ENCODE measurements around the gene TSPAN32.
"Not testable (repeated sequence)": the region's sequence is repeated elsewhere in the genome, so short reads cannot be mapped to it uniquely, and the experiment has no call there.

Gene TSPAN32

GRCh38 chr11:2347308-2347830 lies 45.6 kb downstream of the TSPAN32 start:
- Histone ChIP-seq H3K4me3 (ENCODE audit: extremely low read depth, insufficient read depth, low read length, poor library complexity, severe bottlenecking) (no peak overlapping the region), H3K27ac (ENCODE audit: low read depth, low read length, severe bottlenecking) (no peak overlapping the region), H3K4me1 (ENCODE audit: control insufficient read depth, insufficient read depth, low read length, poor library complexity, severe bottlenecking) (no peaks in the 10 kb centered on the region), H3K9me3 (ENCODE audit: control insufficient read depth, low read length) (peaks cover 6% of the 10 kb centered on the region), H3K36me3 (ENCODE audit: control insufficient read depth, insufficient read depth, low read length) (no peaks in the 10 kb centered on the region)
- WGBS, 2 experiments (ENCODE audit: insufficient coverage in 2 of 2), result 76 to 88% methylated on average over 5 to 6 of the region's 9 CpGs

GRCh38 chr11:2348986-2349385 lies 47.2 kb downstream of the TSPAN32 start:
- Histone ChIP-seq H3K9me3 (ENCODE audit: control insufficient read depth, low read length) (peaks cover 6% of the 10 kb centered on the region), H3K4me3 (ENCODE audit: extremely low read depth, insufficient read depth, low read length, poor library complexity, severe bottlenecking) (no peak overlapping the region), H3K36me3 (ENCODE audit: control insufficient read depth, insufficient read depth, low read length) (no peaks in the 10 kb centered on the region), H3K4me1 (ENCODE audit: control insufficient read depth, insufficient read depth, low read length, poor library complexity, severe bottlenecking) (no peaks in the 10 kb centered on the region), H3K27ac (ENCODE audit: low read depth, low read length, severe bottlenecking) (no peak overlapping the region)
- WGBS, 2 experiments (ENCODE audit: insufficient coverage in 2 of 2), result no CpG with 5 or more reads among the region's 1 CpG

DNA sequence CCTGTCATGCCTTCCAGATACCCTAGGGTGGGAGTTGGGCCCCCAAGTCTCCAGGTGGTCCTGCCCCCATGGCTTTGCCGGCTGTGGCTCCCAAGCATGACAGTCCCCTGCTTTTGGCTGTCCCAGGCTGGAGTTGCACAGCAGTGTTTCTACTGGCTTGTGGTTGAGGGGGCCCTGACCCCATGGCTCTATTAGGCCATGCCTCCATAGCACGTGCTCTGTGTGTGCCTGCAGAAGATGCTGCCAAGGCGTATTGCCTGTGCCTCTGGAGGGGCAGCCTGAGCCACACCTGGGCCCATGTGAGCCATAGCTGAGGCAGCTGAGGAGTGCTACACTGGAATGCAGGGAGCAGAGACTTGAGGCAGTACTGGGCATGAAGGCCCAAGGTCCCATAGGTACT lies 49.9 kb downstream of the TSPAN32 start:
- H3K4me1 ChIP-seq (ENCODE audit: control insufficient read depth, insufficient read depth, low read length, poor library complexity, severe bottlenecking), result no peaks in the 10 kb centered on the region
- no peak overlapping the region for H3K4me3 ChIP-seq (ENCODE audit: extremely low read depth, insufficient read depth, low read length, poor library complexity, severe bottlenecking)
- H3K36me3 ChIP-seq (ENCODE audit: control insufficient read depth, insufficient read depth, low read length), result no peaks in the 10 kb centered on the region
- no peaks in the 10 kb centered on the region for H3K9me3 ChIP-seq (ENCODE audit: control insufficient read depth, low read length)
- H3K27ac ChIP-seq (ENCODE audit: low read depth, low read length, severe bottlenecking), result no peak overlapping the region
- WGBS, 2 experiments (ENCODE audit: insufficient coverage in 2 of 2), result 66 to 78% methylated on average over 3 of the region's 3 CpGs

- WGBS, 2 experiments (ENCODE audit: insufficient coverage in 2 of 2), result 84% methylated on average over 4 of the region's 4 CpGs
These were observed 50.6 kb downstream of the TSPAN32 start for GRCh38 chr11:2352420-2352819.

DNA sequence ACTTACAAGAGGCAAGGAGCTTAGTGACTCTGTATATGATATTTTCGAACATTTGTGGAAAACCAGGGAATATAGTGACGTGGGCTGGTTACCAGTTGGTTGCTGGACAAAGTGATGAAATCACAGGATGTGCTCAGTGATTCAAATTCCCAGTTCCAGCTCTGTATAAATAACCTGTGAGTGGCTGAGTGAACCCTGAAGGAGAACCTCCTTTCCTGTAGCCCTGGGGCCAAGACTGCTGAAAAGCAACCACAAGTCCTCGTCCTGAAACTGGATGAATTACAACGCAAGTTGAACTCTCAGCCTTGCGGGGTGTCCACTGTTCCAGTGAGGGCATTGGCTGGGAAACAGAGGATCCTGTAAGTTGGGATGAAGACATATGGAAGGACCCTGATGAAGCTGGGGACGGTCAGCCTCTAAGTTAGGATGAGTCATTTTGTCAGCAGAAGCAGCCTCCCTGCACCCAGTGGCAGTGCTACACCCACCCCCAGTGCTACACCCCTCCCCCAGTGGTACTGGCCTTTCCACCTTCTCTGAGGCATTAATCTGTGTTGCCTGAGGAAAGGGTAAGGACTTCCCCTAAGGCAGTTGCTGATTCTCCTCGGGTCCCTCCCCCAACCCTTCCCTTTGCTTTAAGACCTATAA lies 53.3 kb downstream of the TSPAN32 start:
- H3K4me3 ChIP-seq (ENCODE audit: extremely low read depth, insufficient read depth, low read length, poor library complexity, severe bottlenecking), result no peak overlapping the region
- H3K9me3 ChIP-seq (ENCODE audit: control insufficient read depth, low read length), result no peaks in the 10 kb centered on the region
- WGBS, 2 experiments (ENCODE audit: insufficient coverage in 2 of 2), result 73 to 74% methylated on average over 5 to 6 of the region's 7 CpGs
- no peaks in the 10 kb centered on the region for H3K36me3 ChIP-seq (ENCODE audit: control insufficient read depth, insufficient read depth, low read length)
- no peak overlapping the region for H3K27ac ChIP-seq (ENCODE audit: low read depth, low read length, severe bottlenecking)
- no peaks in the 10 kb centered on the region for H3K4me1 ChIP-seq (ENCODE audit: control insufficient read depth, insufficient read depth, low read length, poor library complexity, severe bottlenecking)

More at GRCh38 chr11:2352420-2352819, 50.6 kb downstream of the TSPAN32 start:
- Histone ChIP-seq H3K4me3 (ENCODE audit: extremely low read depth, insufficient read depth, low read length, poor library complexity, severe bottlenecking) (no peak overlapping the region), H3K27ac (ENCODE audit: low read depth, low read length, severe bottlenecking) (no peak overlapping the region), H3K4me1 (ENCODE audit: control insufficient read depth, insufficient read depth, low read length, poor library complexity, severe bottlenecking) (no peaks in the 10 kb centered on the region), H3K36me3 (ENCODE audit: control insufficient read depth, insufficient read depth, low read length) (no peaks in the 10 kb centered on the region), H3K9me3 (ENCODE audit: control insufficient read depth, low read length) (no peaks in the 10 kb centered on the region)

- 73 to 87% methylated on average over 4 to 7 of the region's 8 CpGs for WGBS, 2 experiments (ENCODE audit: insufficient coverage in 2 of 2)
- Histone ChIP-seq H3K4me3 (ENCODE audit: extremely low read depth, insufficient read depth, low read length, poor library complexity, severe bottlenecking) (no peak overlapping the region), H3K36me3 (ENCODE audit: control insufficient read depth, insufficient read depth, low read length) (no peaks in the 10 kb centered on the region), H3K27ac (ENCODE audit: low read depth, low read length, severe bottlenecking) (no peak overlapping the region), H3K9me3 (ENCODE audit: control insufficient read depth, low read length) (no peaks in the 10 kb centered on the region), H3K4me1 (ENCODE audit: control insufficient read depth, insufficient read depth, low read length, poor library complexity, severe bottlenecking) (no peaks in the 10 kb centered on the region)
These were observed 55.4 kb downstream of the TSPAN32 start for GRCh38 chr11:2357246-2357645.

DNA sequence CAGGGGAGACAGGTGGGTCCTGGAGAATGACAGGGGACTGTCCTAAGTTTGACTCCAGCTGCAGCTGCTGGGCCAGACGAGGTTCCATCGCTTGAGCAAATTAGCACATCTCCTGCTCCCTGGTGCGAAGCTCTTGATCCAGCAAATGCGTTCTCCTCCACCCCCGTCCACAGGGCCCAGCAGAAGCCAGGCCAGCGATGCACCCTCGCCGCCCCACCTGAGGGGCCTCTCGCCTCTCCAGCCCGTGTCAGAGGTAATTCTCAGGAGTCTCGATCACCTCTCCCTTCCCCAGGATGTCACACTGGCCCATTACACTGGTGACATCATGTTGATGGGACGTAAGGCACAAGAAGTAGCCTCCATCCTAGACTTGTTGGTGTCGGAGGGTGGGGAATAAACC lies 55.8 kb downstream of the TSPAN32 start:
- H3K36me3 ChIP-seq (ENCODE audit: control insufficient read depth, insufficient read depth, low read length); H3K27ac ChIP-seq (ENCODE audit: low read depth, low read length, severe bottlenecking); H3K4me3 ChIP-seq (ENCODE audit: extremely low read depth, insufficient read depth, low read length, poor library complexity, severe bottlenecking); H3K4me1 ChIP-seq (ENCODE audit: control insufficient read depth, insufficient read depth, low read length, poor library complexity, severe bottlenecking); H3K9me3 ChIP-seq (ENCODE audit: control insufficient read depth, low read length): not testable (repeated sequence)
- WGBS, 2 experiments (ENCODE audit: insufficient coverage in 2 of 2), result 87 to 88% methylated on average over 7 to 9 of the region's 13 CpGs

- Histone ChIP-seq H3K27ac (ENCODE audit: low read depth, low read length, severe bottlenecking) (no peak overlapping the region), H3K4me1 (ENCODE audit: control insufficient read depth, insufficient read depth, low read length, poor library complexity, severe bottlenecking) (no peaks in the 10 kb centered on the region), H3K4me3 (ENCODE audit: extremely low read depth, insufficient read depth, low read length, poor library complexity, severe bottlenecking) (no peak overlapping the region), H3K9me3 (ENCODE audit: control insufficient read depth, low read length) (no peaks in the 10 kb centered on the region), H3K36me3 (ENCODE audit: control insufficient read depth, insufficient read depth, low read length) (no peaks in the 10 kb centered on the region)
- WGBS, 2 experiments (ENCODE audit: insufficient coverage in 2 of 2), result 90 to 93% methylated on average over 10 to 11 of the region's 11 CpGs
These were observed 57.1 kb downstream of the TSPAN32 start for GRCh38 chr11:2358754-2359442.

GRCh38 chr11:2359557-2359956 lies 57.7 kb downstream of the TSPAN32 start:
- Histone ChIP-seq H3K4me3 (ENCODE audit: extremely low read depth, insufficient read depth, low read length, poor library complexity, severe bottlenecking) (no peak overlapping the region), H3K9me3 (ENCODE audit: control insufficient read depth, low read length) (no peaks in the 10 kb centered on the region), H3K27ac (ENCODE audit: low read depth, low read length, severe bottlenecking) (no peak overlapping the region), H3K4me1 (ENCODE audit: control insufficient read depth, insufficient read depth, low read length, poor library complexity, severe bottlenecking) (no peaks in the 10 kb centered on the region), H3K36me3 (ENCODE audit: control insufficient read depth, insufficient read depth, low read length) (no peaks in the 10 kb centered on the region)
- WGBS, 2 experiments (ENCODE audit: insufficient coverage in 2 of 2), result 94 to 95% methylated on average over 7 to 9 of the region's 9 CpGs

DNA sequence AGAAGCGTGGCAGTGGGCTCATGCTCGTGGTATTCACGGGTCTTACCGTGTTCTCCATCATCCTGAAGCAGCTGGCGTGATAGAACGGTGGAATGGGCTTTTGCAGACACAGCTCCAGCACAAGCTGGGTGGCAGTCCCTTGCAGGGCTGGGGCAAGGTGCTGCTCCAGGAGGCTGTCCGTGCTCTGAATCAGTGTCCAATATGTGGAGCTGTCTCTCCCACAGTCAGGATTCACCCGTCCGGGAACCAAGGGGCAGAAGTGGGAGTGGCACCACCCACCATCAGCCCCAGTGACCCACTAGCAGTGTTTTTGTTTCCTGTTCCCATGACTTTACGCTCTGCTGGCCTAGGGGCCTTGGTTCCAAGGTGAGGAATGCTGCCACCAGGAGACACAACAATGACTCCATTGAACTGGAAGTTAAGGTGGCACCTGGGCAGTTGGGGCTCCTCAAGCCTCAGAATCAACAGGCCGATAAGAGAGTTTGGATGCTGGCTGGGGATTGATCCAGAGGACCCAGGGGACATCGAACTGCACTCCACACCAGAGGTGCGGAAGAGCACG lies 58.3 kb downstream of the TSPAN32 start:
- WGBS, 2 experiments (ENCODE audit: insufficient coverage in 2 of 2), result 91 to 96% methylated on average over 13 to 14 of the region's 14 CpGs
- Histone ChIP-seq H3K9me3 (ENCODE audit: control insufficient read depth, low read length) (no peaks in the 10 kb centered on the region), H3K27ac (ENCODE audit: low read depth, low read length, severe bottlenecking) (no peak overlapping the region), H3K4me1 (ENCODE audit: control insufficient read depth, insufficient read depth, low read length, poor library complexity, severe bottlenecking) (no peaks in the 10 kb centered on the region), H3K36me3 (ENCODE audit: control insufficient read depth, insufficient read depth, low read length) (no peaks in the 10 kb centered on the region), H3K4me3 (ENCODE audit: extremely low read depth, insufficient read depth, low read length, poor library complexity, severe bottlenecking) (no peak overlapping the region)

DNA sequence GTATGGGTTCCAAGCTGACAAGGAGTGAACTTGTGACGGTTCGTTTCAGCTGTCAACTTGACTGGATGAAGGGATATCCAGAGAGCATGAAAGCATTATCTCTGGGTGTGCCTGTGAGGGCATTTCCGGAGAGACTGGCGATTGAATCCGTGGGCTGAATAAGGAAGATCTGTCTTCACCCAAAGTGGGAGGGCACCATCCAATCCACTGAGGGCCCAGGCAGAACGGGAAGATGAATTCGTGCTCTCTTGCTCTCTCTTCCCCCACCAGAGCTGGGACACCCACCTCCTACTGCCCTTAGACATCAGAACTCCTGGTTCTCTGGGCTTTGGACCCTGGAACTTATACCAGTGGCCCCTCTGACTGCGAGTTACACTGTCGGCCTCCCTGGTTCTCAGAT lies 59.8 kb downstream of the TSPAN32 start:
- H3K4me1 ChIP-seq (ENCODE audit: control insufficient read depth, insufficient read depth, low read length, poor library complexity, severe bottlenecking), result no peaks in the 10 kb centered on the region
- no peak overlapping the region for H3K4me3 ChIP-seq (ENCODE audit: extremely low read depth, insufficient read depth, low read length, poor library complexity, severe bottlenecking)
- no peaks in the 10 kb centered on the region for H3K9me3 ChIP-seq (ENCODE audit: control insufficient read depth, low read length)
- whole genome bisulfite sequencing, 2 experiments (ENCODE audit: insufficient coverage in 2 of 2), result 83 to 87% methylated on average over 6 to 9 of the region's 9 CpGs
- no peaks in the 10 kb centered on the region for H3K36me3 ChIP-seq (ENCODE audit: control insufficient read depth, insufficient read depth, low read length)
- no peak overlapping the region for H3K27ac ChIP-seq (ENCODE audit: low read depth, low read length, severe bottlenecking)
